OCI-LY7 (cell line): ENCODE measurements around the gene APOBEC3C.

Source experiments
- CTCF ChIP-seq: fragments of 200-600 bp; sonication (generic); conservative IDR thresholded peaks from 2 replicates; pipeline ENCODE4 v1.5.1; 2014; ENCODE audit warnings: mild to moderate bottlenecking, antibody characterized with exemption, low read length, moderate library complexity, mixed read lengths
- EZH2phosphoT487 ChIP-seq: fragments of 200-600 bp; sonication (generic); IDR thresholded peaks from 2 replicates; pipeline ENCODE4 v1.6.1; 2018; ENCODE audit warnings: low read depth, borderline replicate concordance, mild to moderate bottlenecking, mixed run types, antibody characterized with exemption, low read length, moderate library complexity, mixed read lengths

- TF ChIP-seq CTCF (no peak), EZH2phosphoT487 (no peak)
These were observed 31.8 kb upstream of the APOBEC3C start, which contains the start of gene APOBEC3B for GRCh38 chr22:38981992-38982927.
